ENCODE measurements around the gene ZNF74.
"Not testable (repeated sequence)": the region's sequence is repeated elsewhere in the genome, so short reads cannot be mapped to it uniquely, and the experiment has no call there.

The ZNF74 gene

DNA sequence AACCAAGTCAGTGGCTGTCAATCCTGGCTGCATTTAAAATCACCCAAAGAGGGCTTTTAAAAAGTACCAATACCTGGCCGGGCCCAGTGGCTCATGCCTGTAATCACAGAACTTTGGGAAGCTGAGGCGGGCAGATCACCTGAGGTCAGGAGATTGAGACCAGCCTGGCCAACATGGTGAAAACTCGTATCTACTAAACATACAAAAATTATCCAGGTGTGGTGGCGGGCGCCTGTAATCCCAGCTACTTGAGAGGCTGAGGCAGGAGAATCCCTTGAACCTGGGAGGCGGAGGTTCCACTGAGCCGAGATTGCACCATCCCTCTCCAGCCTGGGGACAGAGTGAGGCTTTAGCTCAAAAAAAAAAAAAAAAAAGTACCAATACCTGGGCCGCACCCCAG lies 17.7 kb upstream of the ZNF74 start:
- DNase-seq (ENCODE audit: low read depth): not testable (repeated sequence)

DNA sequence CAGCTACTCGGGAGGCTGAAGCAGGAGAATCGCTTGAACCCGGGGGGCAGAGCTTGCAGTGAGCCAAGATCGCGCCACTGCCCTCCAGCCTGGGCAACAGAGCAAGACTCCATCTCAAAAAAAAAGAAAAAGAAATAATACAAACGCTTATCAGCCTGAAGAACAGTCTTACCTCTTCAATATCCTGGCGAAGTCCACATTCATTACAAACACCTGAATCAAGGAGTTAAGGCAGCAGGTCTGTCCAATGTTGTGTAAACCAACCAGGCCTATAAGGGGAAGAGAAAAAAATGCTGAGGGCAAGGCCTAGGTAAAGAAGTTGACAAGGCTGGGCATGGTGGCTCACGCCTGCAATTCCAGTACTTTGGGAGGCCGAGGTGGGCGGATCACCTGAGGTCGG lies 17.0 kb upstream of the ZNF74 start:
- not testable (repeated sequence) for DNase-seq (ENCODE audit: low read depth)

DNA sequence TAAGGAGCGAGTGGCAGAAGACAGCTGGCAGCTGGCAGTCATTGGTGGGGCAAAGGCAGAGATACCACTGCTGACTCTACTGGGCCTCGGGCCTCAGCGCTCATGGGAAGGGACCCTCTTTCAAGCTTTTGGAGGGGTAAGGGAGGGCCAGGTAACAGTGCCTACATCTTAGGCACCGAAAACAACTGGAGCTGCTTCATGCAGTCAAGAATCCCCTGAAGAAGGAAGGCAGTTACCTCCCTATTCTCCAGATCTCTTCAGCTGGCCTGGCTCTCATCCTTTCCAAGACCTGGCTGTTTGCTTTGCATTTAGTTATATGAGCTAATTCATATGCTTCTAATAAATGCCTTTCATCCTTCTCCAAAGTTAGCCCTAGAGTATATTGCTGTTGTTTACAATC lies 15.8 kb upstream of the ZNF74 start:
- no peak for DNase-seq (ENCODE audit: low read depth)

DNA sequence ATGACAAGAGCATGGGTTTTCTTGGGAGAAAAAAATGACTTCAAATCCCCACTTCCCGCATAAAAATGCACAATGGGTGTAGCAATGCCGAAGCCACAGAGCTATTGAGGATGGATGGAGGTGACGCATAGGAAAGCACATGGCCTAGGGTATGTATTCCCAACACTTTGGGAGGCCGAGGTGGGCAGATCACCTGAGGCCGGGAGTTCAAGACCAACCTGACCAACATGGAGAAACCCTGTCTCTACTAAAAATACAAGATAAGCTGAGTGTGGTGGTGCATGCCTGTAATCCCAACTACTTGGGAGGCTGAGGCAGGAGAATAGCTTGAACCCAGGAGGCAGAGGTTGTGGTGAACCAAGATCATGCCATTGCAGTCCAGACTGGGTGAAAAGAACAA lies 15.3 kb upstream of the ZNF74 start:
- not testable (repeated sequence) for DNase-seq (ENCODE audit: low read depth)

DNA sequence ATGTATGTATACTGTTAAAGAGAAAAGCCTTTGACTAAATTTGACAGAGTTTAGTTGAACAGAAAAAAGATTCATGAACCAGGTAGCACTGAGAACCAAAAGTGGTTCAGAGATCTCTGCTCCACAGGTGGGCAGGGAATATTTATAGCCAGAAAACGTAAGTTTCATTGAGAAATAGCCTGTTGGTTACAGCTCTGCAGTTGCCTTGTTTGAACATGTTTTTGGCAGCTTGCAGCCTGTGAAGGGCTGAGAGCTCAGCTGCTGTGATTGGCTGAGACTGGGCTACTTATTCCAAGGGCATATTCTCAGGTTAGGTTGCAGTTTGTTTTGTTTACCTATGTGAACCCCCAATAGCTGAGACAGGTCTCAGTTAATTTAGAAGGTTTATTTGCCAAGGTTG lies 13.5 kb upstream of the ZNF74 start:
- no peak for DNase-seq (ENCODE audit: low read depth)

DNA sequence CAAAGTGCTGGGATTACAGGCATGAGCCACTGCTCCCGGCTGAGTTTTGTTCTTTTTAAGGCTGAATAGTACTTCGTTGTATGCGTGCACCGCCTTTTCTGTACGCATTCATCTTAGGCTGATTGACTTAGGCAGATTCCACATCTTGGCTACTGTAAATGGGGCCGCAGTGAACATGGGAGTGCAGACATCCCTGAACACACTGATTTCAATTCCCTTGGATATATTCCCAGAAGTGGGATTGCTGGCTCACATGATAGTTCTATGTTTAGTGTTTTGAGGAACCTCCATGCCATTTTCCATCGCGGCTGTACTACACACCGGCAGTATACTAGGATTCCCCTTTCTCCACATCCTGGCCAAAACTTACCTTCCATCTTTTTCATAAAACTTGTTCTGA lies 10.4 kb upstream of the ZNF74 start:
- DNase-seq (ENCODE audit: low read depth): no peak

DNA sequence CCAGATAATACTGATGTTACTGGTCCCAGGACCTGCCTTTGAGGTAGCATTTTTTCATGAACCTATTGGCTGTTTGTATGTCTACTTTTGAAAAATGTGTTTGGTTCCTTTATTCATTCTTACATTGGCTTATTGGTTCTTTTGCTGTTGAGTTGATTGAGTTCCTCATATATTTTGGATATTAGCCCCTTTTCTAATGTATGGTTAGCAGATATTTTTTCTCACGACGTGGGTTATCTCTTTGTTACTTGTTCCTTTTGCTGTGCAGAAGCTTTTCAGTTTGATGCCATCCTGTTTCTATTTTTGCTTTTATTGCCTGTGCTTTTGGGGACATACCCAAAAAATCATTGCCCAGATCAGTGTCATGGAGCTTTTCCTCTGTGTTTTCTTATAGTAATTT lies 9.8 kb upstream of the ZNF74 start:
- no peak for DNase-seq (ENCODE audit: low read depth)

DNA sequence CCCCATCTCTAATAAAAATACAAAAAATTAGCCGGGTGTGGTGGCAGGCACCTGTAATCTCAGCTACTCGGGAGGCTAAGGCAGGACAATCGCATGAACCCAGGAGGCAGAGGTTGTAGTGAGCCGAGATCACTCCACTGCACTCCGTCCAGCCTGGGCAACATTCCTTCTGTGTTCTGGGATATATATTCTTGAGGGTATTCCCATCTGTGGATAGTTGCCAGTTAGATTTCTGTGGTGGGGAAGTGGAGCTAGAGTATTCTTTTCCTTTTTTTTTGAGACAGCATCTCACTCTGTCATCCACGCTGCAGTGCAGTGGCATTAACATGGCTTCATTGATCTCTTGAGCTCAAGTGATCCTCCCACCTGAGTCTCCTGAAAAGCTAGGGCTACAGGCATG lies 9.1 kb upstream of the ZNF74 start:
- DNase-seq (ENCODE audit: low read depth): no peak

DNA sequence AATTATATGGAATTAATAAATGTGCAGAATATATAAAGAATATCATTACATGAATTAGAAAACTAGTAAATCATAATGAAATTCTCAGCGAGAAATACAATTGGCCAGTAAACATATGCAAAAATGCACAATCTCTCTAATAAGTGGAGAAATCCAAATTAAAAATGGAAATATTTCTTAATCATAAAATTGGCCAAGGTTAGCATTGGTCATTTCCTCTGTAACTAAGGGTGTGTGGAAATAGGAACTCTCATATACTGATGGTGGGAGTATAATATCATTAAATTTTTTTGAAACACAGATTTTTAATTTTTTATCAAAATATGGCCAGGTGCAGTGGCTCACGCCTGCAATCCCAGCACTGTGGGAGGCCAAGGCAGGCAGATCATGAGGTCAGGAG lies 7.6 kb upstream of the ZNF74 start:
- no peak for DNase-seq (ENCODE audit: low read depth)

DNA sequence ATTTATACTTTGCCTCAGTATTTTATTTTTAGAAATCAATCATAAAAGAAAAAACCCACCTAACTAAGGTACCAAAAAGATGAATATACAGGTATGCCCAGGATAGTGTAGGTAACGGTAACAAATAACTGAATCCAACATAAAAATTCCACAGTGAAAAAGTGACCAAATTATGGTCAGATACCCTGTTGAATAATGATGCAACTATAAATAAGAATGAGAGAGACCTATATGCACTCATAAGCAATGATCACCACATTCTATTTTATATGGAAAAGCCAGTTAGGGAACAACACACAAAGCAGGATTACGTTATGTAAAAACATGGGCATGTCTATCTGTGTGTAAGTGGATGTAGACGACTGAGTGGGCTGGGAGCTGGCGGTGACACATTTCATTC lies 7.0 kb upstream of the ZNF74 start:
- no peak for DNase-seq (ENCODE audit: low read depth)

DNA sequence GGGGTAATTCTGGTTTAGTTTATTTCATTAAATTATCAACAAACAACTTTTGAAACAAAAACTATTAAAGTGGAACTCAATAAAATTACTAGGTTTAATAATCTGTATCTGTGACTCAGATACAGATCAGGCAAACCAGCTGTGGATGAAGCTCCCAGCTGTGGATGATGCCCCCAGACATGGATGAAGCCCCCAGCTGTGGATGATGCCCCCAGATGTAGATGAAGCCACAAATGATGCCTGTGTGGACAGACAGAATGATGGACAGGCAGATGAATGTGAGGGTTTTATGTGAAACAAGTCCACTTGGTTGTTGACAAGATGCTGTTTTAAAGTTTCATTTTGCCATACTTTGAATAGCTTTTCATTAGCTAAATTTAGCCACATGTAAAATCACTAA lies 5.8 kb upstream of the ZNF74 start:
- no peak for DNase-seq (ENCODE audit: low read depth)

DNA sequence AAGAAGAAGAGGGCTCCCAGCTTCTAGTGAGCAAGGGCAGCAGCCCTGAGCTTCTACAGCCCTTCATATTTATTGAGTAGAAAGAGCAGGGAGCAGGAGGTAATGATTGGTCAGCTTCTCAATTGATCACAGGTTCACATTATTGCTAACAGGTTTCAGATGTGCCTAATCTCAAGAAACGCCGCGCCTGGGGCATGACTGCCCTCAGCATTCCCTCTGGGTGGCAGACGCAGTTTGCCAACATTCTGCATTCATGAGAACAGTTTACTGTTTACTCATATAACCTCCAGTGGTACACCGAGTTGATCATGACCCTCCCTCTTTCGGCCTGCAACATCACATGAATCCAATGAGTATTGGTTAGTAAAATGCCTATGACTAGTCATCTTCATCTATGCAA lies 4.7 kb upstream of the ZNF74 start:
- DNase-seq (ENCODE audit: low read depth): no peak

DNA sequence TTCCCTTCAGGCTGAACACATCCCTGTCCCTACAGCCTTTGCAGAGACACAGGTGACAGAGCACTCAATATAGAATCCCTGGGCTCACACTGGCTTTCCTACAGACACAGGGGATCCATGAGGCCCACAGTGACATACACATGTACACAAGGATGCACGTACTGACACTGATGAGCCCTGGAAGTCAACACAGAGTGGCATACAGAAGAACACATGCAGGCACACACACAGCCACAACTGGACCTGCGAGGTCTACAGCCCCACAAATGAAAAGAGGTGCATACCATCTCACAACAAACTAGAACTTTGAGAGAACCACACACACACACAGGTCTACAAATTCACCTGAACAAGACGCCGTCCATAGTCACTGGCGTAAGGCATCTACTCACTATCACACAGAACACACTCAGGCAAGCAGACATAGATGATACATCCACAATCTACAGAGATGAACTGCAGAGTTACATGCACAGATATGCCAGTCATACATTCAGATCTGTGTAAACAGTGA lies 3.5 kb upstream of the ZNF74 start:
- no peak for DNase-seq (ENCODE audit: low read depth)

DNA sequence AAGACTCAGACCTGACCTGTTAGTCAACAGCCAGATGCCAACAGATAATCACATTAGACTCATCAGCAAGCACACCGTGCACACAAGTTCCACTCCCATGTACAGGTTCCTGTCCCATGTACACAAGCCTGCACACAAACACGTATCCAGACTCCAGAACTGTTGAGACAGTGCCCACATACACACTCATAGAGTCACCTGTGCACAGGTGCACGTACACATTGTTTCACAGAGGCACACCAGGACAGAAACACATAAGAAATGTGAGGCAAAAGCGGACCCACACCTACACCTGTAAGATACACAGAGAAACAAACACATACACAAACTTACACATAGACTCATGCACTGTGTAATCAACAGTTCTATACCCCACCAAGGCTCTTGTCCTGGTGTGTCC lies 2.7 kb upstream of the ZNF74 start:
- no peak for DNase-seq (ENCODE audit: low read depth)

DNA sequence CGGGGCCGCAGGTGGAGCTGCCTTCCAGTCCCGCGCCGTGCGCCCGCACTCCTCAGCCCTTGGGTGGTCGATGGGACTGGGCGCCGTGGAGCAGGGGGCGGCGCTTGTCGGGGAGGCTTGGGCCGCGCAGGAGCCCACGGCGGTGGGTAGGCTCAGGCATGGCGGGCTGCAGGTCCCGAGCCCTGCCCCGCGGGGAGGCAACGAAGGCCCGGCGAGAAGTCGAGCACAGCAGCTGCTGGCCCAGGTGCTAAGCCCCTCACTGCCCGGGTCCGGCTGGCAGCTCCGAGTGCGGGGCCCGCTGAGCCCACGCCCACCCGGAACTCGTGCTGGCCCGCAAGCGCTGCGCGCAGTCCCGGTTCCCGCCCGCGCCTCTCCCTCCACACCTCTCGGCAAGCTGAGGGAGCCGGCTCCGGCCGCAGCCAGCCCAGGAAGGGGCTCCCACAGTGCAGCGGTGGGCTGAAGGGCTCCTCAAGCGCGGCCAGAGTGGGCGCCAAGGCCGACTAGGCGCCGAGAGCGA lies 1.5 kb upstream of the ZNF74 start:
- not testable (repeated sequence) for DNase-seq (ENCODE audit: low read depth)

DNA sequence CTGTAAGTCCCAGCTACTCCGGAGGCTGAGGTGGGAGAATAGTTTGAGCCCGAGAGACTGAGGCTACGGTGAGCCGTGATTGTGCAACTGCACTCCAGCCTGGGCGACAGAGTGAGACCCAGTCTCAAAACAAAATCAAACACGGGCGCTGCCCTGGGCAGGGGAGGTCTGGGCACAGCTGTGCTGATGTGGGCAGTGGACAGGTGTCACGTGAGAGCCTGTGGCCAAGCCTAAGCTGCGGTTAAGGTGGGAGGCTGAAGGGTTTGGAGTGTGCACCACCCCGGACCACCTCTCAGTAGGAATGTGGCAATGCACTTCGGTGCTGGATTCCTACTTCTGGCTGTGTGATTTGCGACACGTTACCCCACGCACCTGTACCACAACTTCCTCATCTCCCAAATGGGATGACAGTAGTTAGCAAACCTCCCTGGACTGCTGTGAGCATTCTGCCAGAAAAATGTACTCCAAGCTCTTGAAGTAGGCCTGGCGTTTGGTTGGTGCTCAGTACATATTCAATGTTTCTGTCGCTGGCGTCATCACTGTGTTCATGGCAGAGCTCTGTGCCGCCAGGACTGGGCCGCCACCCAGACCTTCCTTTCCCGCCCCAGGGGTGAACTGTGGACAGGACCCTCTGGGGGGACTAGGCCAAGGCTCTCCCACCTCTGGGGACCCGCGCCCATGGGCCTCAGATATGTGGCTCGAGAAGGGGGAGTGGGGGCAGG lies 807 bp upstream of the ZNF74 start:
- DNase-seq (ENCODE audit: low read depth): no peak

DNA sequence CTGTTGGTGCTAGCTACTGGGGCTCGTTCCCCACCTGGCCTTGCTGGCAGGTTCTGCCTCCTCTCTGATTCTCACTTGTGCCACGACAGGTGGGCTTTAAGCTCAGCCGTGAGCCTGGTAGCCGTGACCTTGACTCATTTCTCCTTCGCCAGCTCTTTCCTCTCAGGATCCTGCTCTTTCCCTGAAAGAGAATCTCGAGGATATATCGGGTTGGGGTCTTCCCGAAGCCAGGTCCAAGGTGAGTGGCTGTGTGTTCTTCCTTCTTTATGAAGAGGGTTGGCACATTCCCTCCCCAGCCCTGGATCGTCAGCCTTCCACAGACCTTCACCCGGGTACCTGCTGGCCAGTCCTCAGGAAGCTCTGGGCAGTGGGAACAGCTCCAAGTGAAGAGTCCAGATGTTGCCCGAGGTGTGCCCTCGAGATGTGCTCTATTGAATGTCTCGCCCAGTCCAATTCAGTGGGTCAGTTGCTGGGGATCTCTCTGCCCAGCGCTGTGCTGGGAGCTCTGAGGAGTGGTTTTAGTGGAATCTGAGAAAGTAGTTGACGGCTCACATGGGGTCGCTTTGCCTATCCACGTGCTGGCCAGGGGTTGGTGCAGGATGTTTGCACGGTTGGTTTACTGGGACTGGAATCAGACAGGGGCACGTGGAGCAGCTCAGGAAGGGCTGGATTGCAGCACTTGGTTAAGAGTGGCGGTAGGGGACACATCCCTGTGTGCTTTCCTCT lies 1.4 kb downstream of the ZNF74 start:
- no peak for DNase-seq (ENCODE audit: low read depth)

DNA sequence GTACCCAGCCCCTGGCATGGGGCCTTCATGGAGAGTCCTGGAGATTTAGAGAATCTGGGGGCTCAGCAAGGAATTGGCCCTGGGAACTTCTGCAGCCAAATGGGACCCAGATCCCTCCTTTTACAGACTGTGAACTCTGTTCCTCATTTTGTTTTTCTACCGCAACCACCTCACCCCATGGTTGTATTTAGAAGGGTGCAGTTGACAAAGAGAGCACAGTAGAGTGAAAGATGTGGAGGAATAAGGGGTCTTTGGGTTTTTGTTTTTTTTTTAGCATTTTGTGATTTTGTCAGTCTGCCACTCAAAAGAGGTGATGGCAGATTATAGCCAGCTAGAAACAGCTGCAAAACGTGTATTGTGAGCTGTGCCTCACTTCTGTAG lies 1.9 kb downstream of the ZNF74 start:
- no peak for DNase-seq (ENCODE audit: low read depth)

DNA sequence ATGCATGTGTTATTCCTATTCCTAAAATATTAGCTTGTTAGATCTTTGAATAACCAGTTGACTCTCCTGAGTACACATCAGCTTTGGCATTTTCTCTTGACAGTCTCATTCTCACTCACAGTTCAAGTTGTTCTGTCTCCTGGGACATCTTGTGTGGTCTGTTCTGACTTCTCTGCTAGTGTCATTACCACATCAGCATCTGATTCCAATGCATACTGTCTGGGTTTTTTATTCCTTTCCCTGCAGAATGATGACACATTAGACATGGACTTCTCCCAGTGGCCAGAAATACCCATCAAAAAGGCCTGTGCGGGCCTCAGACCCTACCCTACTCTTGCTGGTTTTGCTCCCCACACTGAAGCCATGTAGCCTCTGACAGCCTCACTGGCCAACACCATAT lies 2.7 kb downstream of the ZNF74 start:
- DNase-seq (ENCODE audit: low read depth): no peak

DNA sequence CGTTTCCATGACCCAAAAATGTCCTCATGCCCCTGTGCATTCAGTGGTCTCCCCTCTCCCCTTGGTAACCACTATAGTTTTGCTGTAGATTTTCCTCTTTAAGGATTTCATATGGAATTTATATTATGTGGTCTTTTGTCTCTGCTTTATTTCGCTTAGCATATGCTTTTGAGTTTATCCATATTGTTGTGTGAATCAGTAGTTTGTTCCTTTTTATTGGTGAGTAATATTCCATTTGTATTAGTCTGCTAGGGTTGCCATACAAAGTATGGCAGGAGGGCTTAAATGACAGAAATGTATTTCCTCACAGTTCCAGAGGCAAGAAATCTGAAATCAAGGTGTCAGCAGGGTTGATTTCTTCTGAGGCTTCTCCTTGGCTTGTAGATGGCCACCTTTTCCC lies 3.5 kb downstream of the ZNF74 start:
- no peak for DNase-seq (ENCODE audit: low read depth)

DNA sequence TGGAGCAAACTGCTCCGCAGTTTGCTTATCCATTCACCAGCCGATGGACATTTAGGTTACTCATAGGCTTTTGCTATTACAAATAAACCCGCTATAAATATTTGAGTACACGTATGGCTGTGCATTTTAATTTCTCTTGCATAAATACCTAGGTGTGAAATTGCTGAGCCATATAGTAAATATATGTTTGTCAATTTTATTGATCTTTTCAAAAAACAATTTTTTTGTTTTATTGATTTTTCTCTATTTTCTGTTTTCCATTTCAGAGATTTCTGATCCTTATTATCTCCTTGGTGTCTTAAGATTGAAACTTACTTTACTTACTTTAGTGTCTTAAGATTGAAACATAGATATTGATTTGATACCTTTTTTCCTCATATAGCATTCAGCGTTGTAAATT lies 4.5 kb downstream of the ZNF74 start:
- DNase-seq (ENCODE audit: low read depth): no peak

DNA sequence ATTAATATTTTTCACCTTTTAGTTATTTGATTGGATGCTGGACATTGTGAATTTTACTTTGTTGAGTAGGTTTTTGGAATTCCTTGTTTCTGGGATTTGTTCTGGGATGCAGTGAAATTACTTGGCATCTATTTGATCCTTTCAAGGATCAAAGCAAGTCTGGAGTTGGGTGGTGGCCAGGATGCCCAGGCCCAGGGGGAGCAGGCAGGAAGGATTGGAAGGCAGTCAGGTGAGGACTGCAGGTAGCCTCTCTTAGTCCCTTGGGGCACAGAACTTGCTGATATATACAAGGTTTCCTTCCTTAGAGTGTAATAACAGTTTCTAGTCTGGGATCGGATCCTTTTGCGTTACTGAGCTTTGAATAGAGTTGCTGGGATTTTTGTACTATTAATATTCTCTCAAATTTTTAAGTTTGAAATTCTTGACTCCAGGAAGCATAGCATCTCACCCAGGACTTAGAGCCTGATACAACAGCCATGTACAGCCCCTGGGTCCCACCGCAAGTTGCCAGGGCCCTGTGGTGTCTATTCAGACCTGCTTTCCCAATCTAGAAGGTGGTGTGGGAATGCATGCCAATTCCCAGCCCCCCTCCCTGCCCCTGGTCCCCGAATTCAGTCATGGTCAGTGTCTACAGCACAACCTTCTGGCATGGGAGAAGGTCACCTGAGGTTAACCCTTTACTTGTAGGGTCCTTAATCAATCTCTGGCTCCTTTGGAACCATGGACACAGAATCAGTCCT lies 6.1 kb downstream of the ZNF74 start:
- no peak for DNase-seq (ENCODE audit: low read depth)

Measured in stimulated activated CD4-positive, alpha-beta T cell treated with anti-CD3 and anti-CD28 coated beads, Interleukin-2, amount 100 ng/mL, for 4 hours (primary cell).